Upper lobe of right lung (tissue), 1 donor: ENCODE data around the gene CDK14. TPM values are rescaled to one million over a fixed set of nuclear protein-coding genes. Genes with fewer than 3 reads are reported as not detected.

Experiments
- ATAC-seq: fragments of 200-7000 bp; cut with Tn5 transposase; one replicate; pipeline ENCODE4 v1.9.1; 2020; ENCODE audit warnings: mild to moderate bottlenecking, moderate library complexity
- DNase-seq: peaks from one replicate; pipeline ENCODE4 v3.0.0-alpha.2; 2020
- H3K27ac ChIP-seq: fragments of 200-600 bp; one replicate; pipeline ENCODE4 v1.8.0; 2022
- H3K27me3 ChIP-seq: fragments of 200-600 bp; one replicate; pipeline ENCODE4 v1.8.0; 2022; ENCODE audit warnings: mild to moderate bottlenecking
- H3K36me3 ChIP-seq: fragments of 200-600 bp; one replicate; pipeline ENCODE4 v1.8.0; 2022
- H3K4me1 ChIP-seq: fragments of 200-600 bp; one replicate; pipeline ENCODE4 v1.8.0; 2022
- H3K4me3 ChIP-seq: fragments of 200-600 bp; one replicate; pipeline ENCODE4 v1.8.0; 2022; ENCODE audit warnings: mild to moderate bottlenecking
- H3K9me3 ChIP-seq: fragments of 200-600 bp; one replicate; pipeline ENCODE4 v1.8.0; 2022
- intact Hi-C: fragments of 100-400 bp; cut with DNase I; formaldehyde crosslinking; loops from one replicate; pipeline ENCODE4 v1.11.0; 2022
- total RNA-seq: library from RNA; stranded (reverse); fragmentation: NEBNext Ultra II Directional; extraction: Animal tissue kit (Norgen Biotek cat#: 25700); gene quantifications from one replicate; pipeline ENCODE4 v1.2.1, GENCODE V29; 2021
- TF ChIP-seq, protein P1 (sequence below): fragments of 200-600 bp; IDR thresholded peaks from one replicate; pipeline ENCODE4 v1.8.0; 2022; ENCODE audit warnings: antibody characterized with exemption
- donor health status: DM: no; HTN: yes; CAD: no; lungs with severe emphysema.

CDK14 gene
- total RNA-seq, 1 donor from 2014 or later, result 47.2 TPM

DNA sequence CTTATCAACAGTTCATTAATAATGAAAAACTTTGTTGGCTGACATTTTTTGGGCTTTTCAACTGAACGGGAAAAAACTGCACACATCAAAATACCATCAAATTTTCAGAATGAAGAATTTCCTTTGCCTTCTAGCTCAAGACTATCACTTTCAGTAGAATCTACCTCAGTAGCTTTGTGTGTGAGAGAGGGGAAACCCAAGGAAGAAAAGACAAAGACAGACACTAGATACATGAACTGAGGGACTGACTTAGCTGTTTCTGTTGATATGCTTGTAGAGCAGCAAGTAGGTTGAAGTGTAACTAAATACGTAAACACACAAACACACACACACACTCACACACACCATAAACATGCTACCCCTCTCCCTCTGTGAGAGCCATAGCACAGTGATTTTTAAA, 257.1 kb downstream of the CDK14 start:
- ATAC-seq (no peak), DNase-seq (no peak)
- H3K36me3 ChIP-seq, result no peaks in the 10 kb centered on the region
- TF ChIP-seq, protein P1, sequence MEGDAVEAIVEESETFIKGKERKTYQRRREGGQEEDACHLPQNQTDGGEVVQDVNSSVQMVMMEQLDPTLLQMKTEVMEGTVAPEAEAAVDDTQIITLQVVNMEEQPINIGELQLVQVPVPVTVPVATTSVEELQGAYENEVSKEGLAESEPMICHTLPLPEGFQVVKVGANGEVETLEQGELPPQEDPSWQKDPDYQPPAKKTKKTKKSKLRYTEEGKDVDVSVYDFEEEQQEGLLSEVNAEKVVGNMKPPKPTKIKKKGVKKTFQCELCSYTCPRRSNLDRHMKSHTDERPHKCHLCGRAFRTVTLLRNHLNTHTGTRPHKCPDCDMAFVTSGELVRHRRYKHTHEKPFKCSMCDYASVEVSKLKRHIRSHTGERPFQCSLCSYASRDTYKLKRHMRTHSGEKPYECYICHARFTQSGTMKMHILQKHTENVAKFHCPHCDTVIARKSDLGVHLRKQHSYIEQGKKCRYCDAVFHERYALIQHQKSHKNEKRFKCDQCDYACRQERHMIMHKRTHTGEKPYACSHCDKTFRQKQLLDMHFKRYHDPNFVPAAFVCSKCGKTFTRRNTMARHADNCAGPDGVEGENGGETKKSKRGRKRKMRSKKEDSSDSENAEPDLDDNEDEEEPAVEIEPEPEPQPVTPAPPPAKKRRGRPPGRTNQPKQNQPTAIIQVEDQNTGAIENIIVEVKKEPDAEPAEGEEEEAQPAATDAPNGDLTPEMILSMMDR, result no peak
- intact Hi-C loops, result no loop called here
- no peaks in the 10 kb centered on the region for H3K9me3 ChIP-seq
- no peak overlapping the region for H3K27ac ChIP-seq
- H3K4me1 ChIP-seq, result no peaks in the 10 kb centered on the region
- H3K27me3 ChIP-seq, result no peaks in the 10 kb centered on the region
- H3K4me3 ChIP-seq, result no peak overlapping the region

DNA sequence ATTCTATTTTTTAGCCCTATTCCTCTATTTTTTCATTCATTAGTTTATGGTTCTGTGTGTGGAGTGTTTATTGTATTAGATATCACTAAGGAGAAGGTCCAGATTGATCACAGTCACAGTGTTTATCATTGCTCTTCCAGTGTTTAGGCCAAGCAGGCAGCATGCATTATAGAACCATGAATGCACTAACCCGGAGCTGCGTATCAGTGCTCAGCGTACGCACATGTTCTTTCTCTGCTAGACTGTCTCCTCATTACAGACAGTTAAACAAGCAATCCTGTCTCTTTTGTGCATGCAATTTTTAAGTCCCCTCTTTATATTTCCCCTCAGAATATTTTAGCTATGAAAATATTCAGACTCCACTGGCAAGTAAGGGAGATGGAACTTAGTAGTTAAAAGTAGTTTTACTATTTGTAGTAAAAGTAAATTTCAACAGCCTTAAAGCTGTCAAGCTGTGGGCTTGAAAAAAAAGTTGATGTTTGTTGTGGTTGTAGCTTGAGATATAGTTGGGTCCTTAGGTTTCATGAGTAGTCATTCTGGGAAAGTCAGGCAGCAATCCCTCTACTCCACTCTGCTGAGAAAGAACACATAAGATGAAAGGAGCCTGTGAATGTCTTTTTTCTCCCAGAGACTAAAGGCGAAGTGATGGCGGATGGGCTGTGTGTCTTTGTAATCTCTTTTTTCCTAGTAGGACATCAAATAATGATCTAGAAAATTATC, 260.4 kb downstream of the CDK14 start:
- Histone ChIP-seq H3K9me3 (no peaks in the 10 kb centered on the region), H3K4me1 (no peaks in the 10 kb centered on the region), H3K27me3 (no peaks in the 10 kb centered on the region), H3K27ac (no peak overlapping the region), H3K36me3 (no peaks in the 10 kb centered on the region), H3K4me3 (no peak overlapping the region)
- DNase-seq (no peak), ATAC-seq (no peak)
- intact Hi-C loops, result no loop called here
- TF ChIP-seq, protein P1, result no peak

DNA sequence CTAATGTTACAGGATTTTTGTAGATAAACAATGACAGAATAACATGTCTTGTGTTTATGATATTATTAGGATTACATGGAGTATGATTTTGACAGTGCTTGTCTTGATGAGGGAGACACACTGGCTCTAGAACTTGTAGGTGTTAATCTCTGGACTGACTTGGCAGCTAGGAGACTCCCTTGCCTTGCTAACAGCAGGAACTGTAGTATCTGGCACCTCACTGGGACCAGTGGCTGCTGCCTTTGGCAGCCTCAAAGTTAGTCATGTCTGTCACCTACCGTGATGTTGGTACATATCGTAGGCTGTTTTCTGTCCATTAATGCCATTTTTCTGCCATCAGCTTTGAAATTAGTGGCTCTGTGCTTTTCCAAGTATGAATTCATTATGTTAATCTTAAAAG, 261.5 kb downstream of the CDK14 start:
- no peak for DNase-seq
- H3K36me3 ChIP-seq, result no peaks in the 10 kb centered on the region
- no peaks in the 10 kb centered on the region for H3K4me1 ChIP-seq
- H3K27ac ChIP-seq, result no peak overlapping the region
- intact Hi-C loops, result no loop called here
- TF ChIP-seq, protein P1, result no peak
- H3K4me3 ChIP-seq, result no peak overlapping the region
- H3K9me3 ChIP-seq, result no peaks in the 10 kb centered on the region
- ATAC-seq, result no peak
- H3K27me3 ChIP-seq, result no peaks in the 10 kb centered on the region

DNA sequence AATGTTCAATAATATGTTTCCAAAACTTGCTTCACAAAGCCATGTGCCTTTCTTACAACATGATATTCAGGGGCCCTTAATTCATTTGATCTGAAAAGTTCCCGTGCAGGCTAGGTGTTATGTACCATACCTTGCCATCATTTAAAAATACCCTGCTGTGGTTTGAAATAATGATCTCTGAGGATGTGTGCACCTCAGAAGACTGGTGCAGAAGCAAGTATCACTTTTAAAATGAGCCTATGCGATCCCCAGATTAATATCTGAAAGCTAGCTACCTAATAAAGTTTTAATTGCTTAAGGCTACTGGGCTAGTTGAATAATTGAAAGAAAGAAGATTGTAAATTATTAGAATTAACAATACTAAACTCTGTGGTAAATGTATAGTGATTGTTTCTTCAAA, 262.4 kb downstream of the CDK14 start:
- DNase-seq (no peak), ATAC-seq (no peak)
- no peak overlapping the region for H3K27ac ChIP-seq
- TF ChIP-seq, protein P1, result no peak
- no peaks in the 10 kb centered on the region for H3K4me1 ChIP-seq
- no peaks in the 10 kb centered on the region for H3K9me3 ChIP-seq
- H3K36me3 ChIP-seq, result no peaks in the 10 kb centered on the region
- intact Hi-C loops, result no loop called here
- H3K4me3 ChIP-seq, result no peak overlapping the region
- H3K27me3 ChIP-seq, result no peaks in the 10 kb centered on the region

DNA sequence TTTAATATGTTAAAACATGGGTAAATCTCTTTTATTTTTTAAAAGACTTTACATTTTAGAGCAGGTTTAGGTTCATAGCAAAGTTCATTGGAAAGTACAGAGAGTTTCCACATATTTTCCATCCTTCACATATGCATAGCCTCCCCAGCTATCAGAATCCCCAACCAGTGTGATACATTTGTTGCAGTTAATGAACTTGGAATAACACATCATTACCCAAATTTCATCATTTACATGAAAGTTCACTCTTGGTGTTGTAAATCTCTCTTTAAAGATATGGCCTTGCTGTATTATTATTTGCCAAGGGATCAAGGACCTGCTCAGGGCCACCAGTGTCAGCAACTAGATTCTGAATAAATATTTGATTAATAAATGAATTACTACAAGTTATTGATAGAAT, 263.4 kb downstream of the CDK14 start:
- Histone ChIP-seq H3K27me3 (no peaks in the 10 kb centered on the region), H3K27ac (no peak overlapping the region), H3K4me1 (no peaks in the 10 kb centered on the region), H3K4me3 (no peak overlapping the region), H3K36me3 (no peaks in the 10 kb centered on the region), H3K9me3 (no peaks in the 10 kb centered on the region)
- ATAC-seq (no peak), DNase-seq (no peak)
- intact Hi-C loops, result no loop called here
- TF ChIP-seq, protein P1, result no peak

DNA sequence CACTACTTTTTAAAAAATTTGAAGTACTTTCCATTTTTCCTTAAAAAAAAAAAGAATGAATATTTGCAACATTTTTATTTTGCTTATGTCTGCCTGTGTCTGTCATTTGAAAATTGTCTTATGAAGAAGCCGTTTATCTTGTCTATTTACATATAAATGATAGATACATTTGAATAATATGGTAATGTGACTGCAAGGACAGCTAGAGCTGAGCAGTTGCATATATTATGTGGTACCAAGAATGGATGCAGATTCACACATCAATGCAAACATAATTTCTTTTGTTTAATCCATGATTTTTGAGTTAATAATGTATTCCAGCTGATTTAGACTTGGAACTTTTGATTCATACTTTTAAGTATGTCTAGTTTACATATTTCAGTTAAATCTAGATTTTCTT, 268.0 kb downstream of the CDK14 start:
- intact Hi-C loops, result no loop called here
- Histone ChIP-seq H3K27ac (no peak overlapping the region), H3K4me1 (no peaks in the 10 kb centered on the region), H3K4me3 (no peak overlapping the region), H3K36me3 (no peaks in the 10 kb centered on the region), H3K27me3 (no peaks in the 10 kb centered on the region), H3K9me3 (no peaks in the 10 kb centered on the region)
- DNase-seq (no peak), ATAC-seq (no peak)
- TF ChIP-seq, protein P1, result no peak
